OCI-LY7 (cell line): ENCODE measurements around the gene FAM229A. TPM values are rescaled to one million over a fixed set of nuclear protein-coding genes. Genes with fewer than 3 reads are reported as not detected.
"Not testable (repeated sequence)": the region's sequence is repeated elsewhere in the genome, so short reads cannot be mapped to it uniquely, and the experiment has no call there.

Experiments used
- BruUV-seq: library from RNA; stranded (reverse); fragments of 400-500 nt; replicated peaks from 2 replicates; lab custom pipeline; 2021; lab: Mats Ljungman, UMichigan
- CTCF ChIA-PET: fragments of 300-600 bp; sonication (Branson Sonifier 250); formaldehyde crosslinking; loops from one replicate; lab custom pipeline; 2022; ENCODE audit warnings: antibody characterized with exemption; ENCODE audit not compliant: unreplicated experiment; lab: Charles Lee
- POLR2A ChIA-PET: fragments of 300-600 bp; sonication (Branson Sonifier 250); formaldehyde crosslinking; loops from one replicate; lab custom pipeline; 2022; ENCODE audit warnings: antibody characterized with exemption; lab: Charles Lee
- DNase-seq: peaks from one replicate; pipeline ENCODE4 v3.0.0-alpha.2; 2015; ENCODE audit warnings: low spot score
- H2AFZ ChIP-seq: fragments of 200-600 bp; sonication (generic), shearing (Covaris generic); 2 replicates; pipeline ENCODE4 v1.6.1; 2014; ENCODE audit warnings: mild to moderate bottlenecking, antibody characterized with exemption, low read length, moderate library complexity
- H3K27ac ChIP-seq: fragments of 200-600 bp; sonication (generic); 2 replicates; pipeline ENCODE4 v1.5.1; 2014; ENCODE audit warnings: mixed run types, low read depth, mild to moderate bottlenecking, moderate library complexity, low read length, inconsistent platforms; ENCODE audit not compliant: poor library complexity, severe bottlenecking
- H3K36me3 ChIP-seq: fragments of 200-600 bp; sonication (generic); 2 replicates; pipeline ENCODE4 v1.6.1; 2014; ENCODE audit warnings: mild to moderate bottlenecking, antibody characterized with exemption, low read length, moderate library complexity, mixed read lengths; ENCODE audit not compliant: insufficient read depth
- H3K4me1 ChIP-seq: fragments of 200-600 bp; sonication (generic); 2 replicates; pipeline ENCODE4 v1.5.1; 2014; ENCODE audit warnings: mild to moderate bottlenecking, low read length; ENCODE audit not compliant: insufficient read depth, poor library complexity, severe bottlenecking
- H3K4me2 ChIP-seq: fragments of 200-600 bp; sonication (generic); 2 replicates; pipeline ENCODE4 v1.6.1; 2014; ENCODE audit warnings: mild to moderate bottlenecking, low read length
- H3K4me3 ChIP-seq: fragments of 200-600 bp; sonication (generic); 2 replicates; pipeline ENCODE4 v1.5.1; 2014; ENCODE audit warnings: mild to moderate bottlenecking, low read depth, low read length; ENCODE audit not compliant: poor library complexity, severe bottlenecking
- H3K79me2 ChIP-seq: fragments of 200-600 bp; sonication (generic); 2 replicates; pipeline ENCODE4 v1.6.1; 2016; ENCODE audit warnings: low read depth, mild to moderate bottlenecking, low read length, moderate library complexity, mixed read lengths; ENCODE audit not compliant: insufficient read depth
- H3K9me2 ChIP-seq: fragments of 200-600 bp; sonication (generic); 2 replicates; pipeline ENCODE4 v1.6.1; 2016; ENCODE audit warnings: mild to moderate bottlenecking, low read length, mixed read lengths; ENCODE audit not compliant: insufficient read depth
- H3K9me3 ChIP-seq: fragments of 200-600 bp; sonication (generic); 2 replicates; pipeline ENCODE4 v1.6.1; 2014; ENCODE audit warnings: mild to moderate bottlenecking, mixed run types, low read length, mixed read lengths
- H4K20me1 ChIP-seq: fragments of 200-600 bp; sonication (generic); 2 replicates; pipeline ENCODE4 v1.6.1; 2014; ENCODE audit warnings: mild to moderate bottlenecking, antibody characterized with exemption, low read length, moderate library complexity, mixed read lengths; ENCODE audit not compliant: insufficient read depth
- CTCF ChIP-seq: fragments of 200-600 bp; sonication (generic); conservative IDR thresholded peaks from 2 replicates; pipeline ENCODE4 v1.5.1; 2014; ENCODE audit warnings: mild to moderate bottlenecking, antibody characterized with exemption, low read length, moderate library complexity, mixed read lengths
- EZH2phosphoT487 ChIP-seq: fragments of 200-600 bp; sonication (generic); IDR thresholded peaks from 2 replicates; pipeline ENCODE4 v1.6.1; 2018; ENCODE audit warnings: low read depth, borderline replicate concordance, mild to moderate bottlenecking, mixed run types, antibody characterized with exemption, low read length, moderate library complexity, mixed read lengths
- intact Hi-C: fragments of 100-400 bp; cut with micrococcal nuclease; formaldehyde crosslinking; loops from one replicate; pipeline ENCODE4 v1.10.0; 2022; ENCODE audit not compliant: unreplicated experiment
- total RNA-seq, 2 experiments: library from RNA; depleted of rRNA in 1 of 2; stranded (reverse); fragments of >200 nt in 1 of 2; shearing (Covaris generic) in 1 of 2; gene quantifications; 2 replicates each; pipeline ENCODE4 v1.2.3, GENCODE V29; 2014 to 2022

FAM229A gene
- total RNA-seq, 2 experiments from 2014 or later, result 3.2 to 16.5 TPM

- no peaks in the 10 kb centered on the region for H4K20me1 ChIP-seq
- ChIA-PET POLR2A (no interaction called here), CTCF (no interaction called here)
- no peaks in the 10 kb centered on the region for H3K79me2 ChIP-seq
- BruUV-seq, result no TSS peak
- H3K4me2 ChIP-seq, result no peak overlapping the region
- H3K4me3 ChIP-seq, result no peak overlapping the region
- TF ChIP-seq CTCF (no peak), EZH2phosphoT487 (no peak)
- H2AFZ ChIP-seq, result no peak overlapping the region
- H3K9me3 ChIP-seq, result no peaks in the 10 kb centered on the region
- no peak overlapping the region for H3K27ac ChIP-seq
- no peaks in the 10 kb centered on the region for H3K36me3 ChIP-seq
- no peaks in the 10 kb centered on the region for H3K9me2 ChIP-seq
- intact Hi-C loops, result no loop called here
- no peak for DNase-seq
- peaks cover 38% of the 10 kb centered on the region for H3K4me1 ChIP-seq
These were observed 5.8 kb downstream of the FAM229A start for GRCh38 chr1:32356478-32356877.

GRCh38 chr1:32355778-32356177 is 6.5 kb downstream of the FAM229A start:
- H2AFZ ChIP-seq, result not testable (repeated sequence)
- POLR2A ChIA-PET, result interaction anchor here (0.5 to 0.6 kb wide), 2 partner anchors 247 to 294 kb away, joined by 3 read pairs; no protein-coding TSS in a partner anchor

GRCh38 chr1:32353886-32354570 is 8.3 kb downstream of the FAM229A start:
- H3K4me3 ChIP-seq, result no peak overlapping the region
- POLR2A ChIA-PET, result interaction anchor here (0.5 kb wide), 1 partner anchor 675 kb away, joined by 4 read pairs; no protein-coding TSS in a partner anchor

More at GRCh38 chr1:32355778-32356177, 6.5 kb downstream of the FAM229A start:
- H3K9me2 ChIP-seq, DNase-seq, H3K4me2 ChIP-seq, CTCF ChIA-PET, H3K9me3 ChIP-seq, H3K27ac ChIP-seq, H3K4me3 ChIP-seq, BruUV-seq, H3K36me3 ChIP-seq, H3K79me2 ChIP-seq, intact Hi-C loops, H4K20me1 ChIP-seq: not testable (repeated sequence)
- H3K4me1 ChIP-seq, result peaks cover 40% of the 10 kb centered on the region

More at GRCh38 chr1:32353886-32354570, 8.3 kb downstream of the FAM229A start:
- intact Hi-C loops, result no loop called here
- Histone ChIP-seq H3K27ac (no peak overlapping the region), H2AFZ (no peak overlapping the region), H4K20me1 (no peaks in the 10 kb centered on the region), H3K9me2 (no peaks in the 10 kb centered on the region), H3K4me1 (peaks cover 35% of the 10 kb centered on the region), H3K36me3 (no peaks in the 10 kb centered on the region), H3K4me2 (no peak overlapping the region), H3K9me3 (peaks cover 8% of the 10 kb centered on the region; the same call in 1 of the 2 replicates), H3K79me2 (no peaks in the 10 kb centered on the region)
- DNase-seq, result no peak
- no peak for TF ChIP-seq EZH2phosphoT487
- no peak for TF ChIP-seq CTCF
- CTCF ChIA-PET, result interaction anchor here (1.1 kb wide), 1 partner anchor 11 kb away, joined by 3 read pairs; no protein-coding TSS in a partner anchor
- BruUV-seq, result no TSS peak
